PC-3 (cell line): ENCODE data around the gene SHLD2. TPM values are rescaled to one million over a fixed set of nuclear protein-coding genes. Genes with fewer than 3 reads are reported as not detected.
"Not testable (repeated sequence)": the region's sequence is repeated elsewhere in the genome, so short reads cannot be mapped to it uniquely, and the experiment has no call there.

Experiments
- ATAC-seq: fragments of 200-7000 bp; cut with Tn5 transposase; 2 replicates; pipeline ENCODE4 v1.9.1; 2020; ENCODE audit warnings: mild to moderate bottlenecking, moderate library complexity
- BruUV-seq: library from RNA; stranded (reverse); fragments of 400-500 nt; replicated peaks from 2 replicates; lab custom pipeline; 2021; lab: Mats Ljungman, UMichigan
- CTCF ChIA-PET: fragments of 300-600 bp; sonication (Branson Sonifier 250); formaldehyde crosslinking; loops from one replicate; lab custom pipeline; 2022; ENCODE audit warnings: antibody characterized with exemption; lab: Charles Lee
- POLR2A ChIA-PET: fragments of 300-600 bp; sonication (Branson Sonifier 250); formaldehyde crosslinking; loops from one replicate; lab custom pipeline; 2022; ENCODE audit warnings: antibody characterized with exemption; ENCODE audit not compliant: unreplicated experiment; lab: Charles Lee
- DNase-seq: peaks from one replicate; pipeline ENCODE4 v3.0.0-alpha.2; 2015
- H2AFZ ChIP-seq: fragments of 300-600 bp; sonication (generic); 2 replicates; pipeline ENCODE4 v1.6.0; 2016; ENCODE audit warnings: antibody characterized with exemption, low read length
- H3F3A ChIP-seq: fragments of 300-600 bp; sonication (generic); one replicate; pipeline ENCODE4 v1.6.0; 2017; ENCODE audit warnings: antibody characterized with exemption, low read length, control low read depth, mild to moderate bottlenecking; ENCODE audit not compliant: unreplicated experiment
- H3K27ac ChIP-seq: fragments of 300-600 bp; sonication (generic); 2 replicates; pipeline ENCODE4 v1.5.1; 2016; ENCODE audit warnings: mild to moderate bottlenecking, low read length
- H3K27me3 ChIP-seq: fragments of 300-600 bp; sonication (generic); 2 replicates; pipeline ENCODE4 v1.6.1; 2016; ENCODE audit warnings: low read length, mixed read lengths
- H3K36me3 ChIP-seq: fragments of 300-600 bp; sonication (generic); 2 replicates; pipeline ENCODE4 v1.6.1; 2016; ENCODE audit warnings: low read depth, mixed run types, low read length, mixed read lengths
- H3K4me1 ChIP-seq: fragments of 300-600 bp; sonication (generic); 2 replicates; pipeline ENCODE4 v1.5.1; 2016; ENCODE audit warnings: low read length; ENCODE audit not compliant: insufficient read depth
- H3K4me2 ChIP-seq: fragments of 300-600 bp; sonication (generic); 2 replicates; pipeline ENCODE4 v1.6.0; 2016; ENCODE audit warnings: low read length
- H3K4me3 ChIP-seq: fragments of 300-600 bp; sonication (generic); 2 replicates; pipeline ENCODE4 v1.5.1; 2016; ENCODE audit warnings: mild to moderate bottlenecking, low read length, mixed read lengths
- H3K79me2 ChIP-seq: fragments of 300-600 bp; sonication (generic); 2 replicates; pipeline ENCODE4 v1.6.1; 2017; ENCODE audit warnings: low read length, mixed read lengths
- H3K9ac ChIP-seq: fragments of 300-600 bp; sonication (generic); 2 replicates; pipeline ENCODE4 v1.6.0; 2016; ENCODE audit warnings: mild to moderate bottlenecking, low read length
- H3K9me2 ChIP-seq: fragments of 300-600 bp; sonication (generic); replicated peaks from 2 replicates; pipeline ENCODE4 v1.6.1; 2016; ENCODE audit warnings: mixed run types, low read length, mixed read lengths
- H3K9me3 ChIP-seq: fragments of 300-600 bp; sonication (generic); 2 replicates; pipeline ENCODE4 v1.6.1; 2016; ENCODE audit warnings: low read length, mixed read lengths
- H4K20me1 ChIP-seq: fragments of 300-600 bp; sonication (generic); 2 replicates; pipeline ENCODE4 v1.6.1; 2016; ENCODE audit warnings: low read length, mixed read lengths
- intact Hi-C: fragments of 100-400 bp; cut with micrococcal nuclease; formaldehyde crosslinking; loops from 2 replicates; pipeline ENCODE4 v1.9.0; 2023
- total RNA-seq: library from RNA; depleted of rRNA; stranded (reverse); fragments of >200 nt; gene quantifications from 2 replicates; pipeline ENCODE4 v1.2.3, GENCODE V29; 2014

Gene SHLD2
- total RNA-seq, 1 experiment from 2014 or later: 16.0 TPM

- H3K4me2 ChIP-seq, H3K9me3 ChIP-seq, H3K9me2 ChIP-seq, CTCF ChIA-PET, H3K4me3 ChIP-seq, H3F3A ChIP-seq, H2AFZ ChIP-seq, H3K27me3 ChIP-seq, H3K4me1 ChIP-seq, H3K36me3 ChIP-seq, H3K9ac ChIP-seq, DNase-seq, ATAC-seq, H3K79me2 ChIP-seq, POLR2A ChIA-PET, BruUV-seq, H4K20me1 ChIP-seq, intact Hi-C loops, H3K27ac ChIP-seq: not testable (repeated sequence)
These were observed 74.9 kb downstream of the SHLD2 start for GRCh38 chr10:87169857-87170256.

DNA sequence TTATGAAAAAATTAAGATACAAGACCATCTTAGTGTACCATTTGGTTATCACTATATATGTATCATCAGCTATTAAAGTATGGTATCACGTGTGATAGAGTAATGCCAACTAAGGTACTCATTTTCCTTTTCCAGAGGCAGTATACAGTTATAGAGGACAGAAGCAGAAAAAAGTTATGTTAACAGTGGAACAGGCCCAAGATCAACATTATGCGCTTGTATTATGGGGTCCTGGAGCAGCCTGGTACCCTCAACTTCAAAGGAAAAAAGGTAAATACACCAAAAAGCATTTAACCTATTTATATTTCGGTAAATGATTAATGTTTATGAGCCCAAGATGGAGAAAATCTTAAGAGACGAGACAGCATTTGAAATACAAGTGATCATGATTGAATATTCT, 75.7 kb downstream of the SHLD2 start:
- POLR2A ChIA-PET, H4K20me1 ChIP-seq, H3K27ac ChIP-seq, DNase-seq, H3F3A ChIP-seq, H2AFZ ChIP-seq, H3K79me2 ChIP-seq, BruUV-seq, intact Hi-C loops, H3K27me3 ChIP-seq, H3K36me3 ChIP-seq, CTCF ChIA-PET, H3K4me1 ChIP-seq, H3K9me3 ChIP-seq, ATAC-seq, H3K9me2 ChIP-seq, H3K4me3 ChIP-seq, H3K9ac ChIP-seq, H3K4me2 ChIP-seq: not testable (repeated sequence)

DNA sequence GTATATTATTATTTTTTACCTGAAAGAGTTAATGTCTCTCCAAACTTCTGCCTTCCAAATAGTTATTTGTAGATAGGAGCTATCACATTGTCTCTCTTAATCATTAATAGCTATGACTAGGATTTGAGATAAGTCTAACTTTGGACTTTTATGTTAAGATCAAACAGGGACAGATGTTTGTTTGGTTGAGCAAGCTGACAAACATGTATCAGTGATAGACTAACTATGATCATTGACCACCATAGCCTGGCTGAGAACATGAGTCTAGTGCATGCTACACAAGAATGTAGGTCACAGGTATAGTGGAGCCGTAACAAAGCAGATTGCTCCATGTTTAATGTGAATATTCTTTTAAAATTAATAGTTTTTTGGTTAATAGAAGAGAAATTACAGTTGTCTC, 76.7 kb downstream of the SHLD2 start:
- H3K4me3 ChIP-seq, H3F3A ChIP-seq, H3K27me3 ChIP-seq, H3K27ac ChIP-seq, DNase-seq, intact Hi-C loops, H3K9me3 ChIP-seq, H2AFZ ChIP-seq, CTCF ChIA-PET, ATAC-seq, H4K20me1 ChIP-seq, H3K36me3 ChIP-seq, H3K9me2 ChIP-seq, POLR2A ChIA-PET, H3K79me2 ChIP-seq, BruUV-seq, H3K4me1 ChIP-seq, H3K9ac ChIP-seq, H3K4me2 ChIP-seq: not testable (repeated sequence)

- H3K9ac ChIP-seq, H3K4me3 ChIP-seq, H4K20me1 ChIP-seq, H3K79me2 ChIP-seq, ATAC-seq, H3K27me3 ChIP-seq, H3K9me2 ChIP-seq, H3K27ac ChIP-seq, H3K9me3 ChIP-seq, H3F3A ChIP-seq, H3K4me1 ChIP-seq, DNase-seq, H2AFZ ChIP-seq, BruUV-seq, intact Hi-C loops, H3K36me3 ChIP-seq, POLR2A ChIA-PET, CTCF ChIA-PET, H3K4me2 ChIP-seq: not testable (repeated sequence)
These were observed 77.2 kb downstream of the SHLD2 start for GRCh38 chr10:87172178-87172577.

- DNase-seq, H3K36me3 ChIP-seq, H3K27ac ChIP-seq, ATAC-seq, H3K4me2 ChIP-seq, BruUV-seq, CTCF ChIA-PET, H3K27me3 ChIP-seq, H3K9me2 ChIP-seq, H4K20me1 ChIP-seq, H3K9me3 ChIP-seq, POLR2A ChIA-PET, H3K9ac ChIP-seq, H3K4me1 ChIP-seq, H3K4me3 ChIP-seq, intact Hi-C loops, H3K79me2 ChIP-seq, H2AFZ ChIP-seq, H3F3A ChIP-seq: not testable (repeated sequence)
These were observed 82.6 kb downstream of the SHLD2 start for GRCh38 chr10:87177587-87177986.

- H3F3A ChIP-seq, ATAC-seq, H3K27me3 ChIP-seq, DNase-seq, H3K9me2 ChIP-seq, H3K9me3 ChIP-seq, H3K27ac ChIP-seq, H3K79me2 ChIP-seq, CTCF ChIA-PET, H3K36me3 ChIP-seq, H3K4me1 ChIP-seq, H2AFZ ChIP-seq, BruUV-seq, H3K4me3 ChIP-seq, POLR2A ChIA-PET, H4K20me1 ChIP-seq, H3K4me2 ChIP-seq, intact Hi-C loops, H3K9ac ChIP-seq: not testable (repeated sequence)
These were observed 89.4 kb downstream of the SHLD2 start for GRCh38 chr10:87184421-87184820.

GRCh38 chr10:87186016-87186415, 91.0 kb downstream of the SHLD2 start:
- H3K27ac ChIP-seq, DNase-seq, H3K4me2 ChIP-seq, ATAC-seq, H3K9ac ChIP-seq, CTCF ChIA-PET, H3K79me2 ChIP-seq, BruUV-seq, H3K36me3 ChIP-seq, H3K4me1 ChIP-seq, H3K27me3 ChIP-seq, POLR2A ChIA-PET, H3K9me2 ChIP-seq, H3K4me3 ChIP-seq, H2AFZ ChIP-seq, H3F3A ChIP-seq, intact Hi-C loops, H3K9me3 ChIP-seq, H4K20me1 ChIP-seq: not testable (repeated sequence)
